ENCODE measurements around the gene CHTOP.
A peak's percentile ranks its signal among the peaks of the same experiment; 100 is the strongest.
"Not testable (repeated sequence)": the region's sequence is repeated elsewhere in the genome, so short reads cannot be mapped to it uniquely, and the experiment has no call there.

Gene CHTOP

DNA sequence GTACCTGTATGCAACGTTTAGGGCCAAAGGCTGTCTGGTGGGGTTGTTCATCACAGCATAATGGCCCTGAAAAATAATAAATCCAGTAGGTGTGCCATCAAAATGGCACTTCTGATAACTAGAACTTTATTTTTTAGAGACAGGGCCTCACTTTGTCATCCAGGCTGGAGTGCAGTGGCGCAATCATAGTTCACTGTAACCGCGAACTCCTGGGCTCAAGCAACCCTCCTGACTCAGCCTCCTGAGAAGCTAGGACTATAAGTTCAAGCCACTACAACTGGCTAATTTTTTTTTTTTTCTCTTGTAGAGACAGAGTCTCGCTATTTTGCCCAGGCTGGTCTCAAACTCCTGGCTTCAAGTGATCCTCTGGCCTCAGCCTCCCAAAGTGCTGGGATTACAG, 29.3 kb downstream of the CHTOP start:
- DNase-seq = no peak

DNA sequence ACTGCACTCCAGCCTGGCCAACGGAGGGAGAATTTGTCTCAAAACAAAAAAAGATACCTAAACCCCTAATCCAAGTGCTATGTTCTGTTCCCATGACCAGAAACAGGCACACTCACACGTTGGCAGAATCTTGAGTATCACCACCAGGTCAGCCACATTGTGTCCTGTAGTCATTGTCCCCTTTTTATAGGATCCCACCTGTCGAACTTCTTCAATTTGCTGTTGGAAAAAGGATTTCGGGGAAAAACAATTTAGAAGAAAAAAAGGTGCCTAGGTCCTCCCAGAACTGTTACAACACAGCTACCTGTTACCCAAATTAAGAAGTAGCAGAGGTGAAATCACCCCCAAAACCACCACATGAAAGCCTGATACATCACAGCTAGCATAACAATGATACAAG, 33.6 kb downstream of the CHTOP start:
- no peak for DNase-seq

DNA sequence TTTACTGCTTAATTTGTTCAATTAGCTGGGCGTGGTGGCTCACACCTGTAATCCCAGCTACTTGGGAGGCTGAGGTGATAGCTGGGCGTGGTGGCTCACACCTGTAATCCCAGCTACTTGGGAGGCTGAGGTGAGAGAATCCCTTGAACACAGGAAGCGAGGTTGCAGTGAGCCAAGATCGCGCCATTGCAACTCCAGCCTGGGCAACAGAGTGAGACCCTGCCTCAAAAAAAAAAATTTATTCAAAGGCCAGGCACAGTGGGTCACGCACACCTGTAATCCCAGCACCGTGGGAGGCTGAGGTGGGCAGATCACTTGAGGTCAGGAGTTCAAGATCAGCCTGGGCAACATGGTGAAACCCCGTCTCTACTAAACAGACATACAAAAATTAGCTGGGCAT, 34.8 kb downstream of the CHTOP start:
- DNase-seq = not testable (repeated sequence)

DNA sequence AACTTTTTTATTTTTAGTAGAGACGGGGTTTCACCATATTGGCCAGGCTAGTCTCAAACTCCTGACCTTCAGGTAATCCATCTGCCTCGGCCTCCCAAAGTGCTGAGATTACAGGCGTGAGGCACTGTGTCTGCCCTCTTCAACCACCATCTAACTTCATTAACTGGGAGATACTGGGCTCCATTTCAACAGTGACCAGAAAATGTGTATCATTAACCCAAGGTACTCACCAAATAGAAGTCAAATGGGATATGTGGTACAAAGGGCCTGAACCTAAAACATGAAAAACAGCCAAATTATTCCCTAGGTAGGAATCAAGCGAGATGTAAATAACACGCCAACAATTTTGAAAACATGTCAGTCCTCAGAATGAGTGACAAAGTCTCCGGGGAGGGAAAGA, 35.7 kb downstream of the CHTOP start:
- DNase-seq = no peak

DNA sequence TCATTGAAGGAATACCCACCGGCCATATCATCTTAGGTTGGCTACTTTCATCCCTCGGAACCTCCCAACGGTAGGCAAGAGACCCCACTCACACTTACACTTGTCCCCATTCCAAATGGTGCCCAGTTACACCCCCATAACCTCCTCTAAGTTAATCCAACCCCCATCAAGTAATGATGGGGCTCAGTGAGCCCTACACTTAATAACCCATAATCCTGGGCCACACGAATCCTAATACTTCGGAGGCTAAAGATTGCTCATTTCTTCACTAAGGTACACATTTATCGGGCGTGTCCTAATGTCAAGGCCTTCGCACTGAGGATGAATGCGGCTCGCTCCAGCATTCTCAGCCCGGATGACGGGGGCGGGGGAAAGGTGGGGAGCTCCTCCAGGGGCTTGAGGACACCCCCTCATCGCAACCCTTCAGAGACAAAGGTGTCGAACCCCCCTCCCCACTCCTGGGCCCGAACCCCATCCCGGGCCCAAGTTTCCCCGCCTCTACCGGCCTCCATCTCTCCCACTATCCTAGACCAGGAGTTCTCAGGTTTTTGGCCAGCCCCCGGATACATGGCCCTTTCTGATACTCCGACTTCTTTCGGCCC, 36.5 kb downstream of the CHTOP start:
- DNase-seq = no peak

DNA sequence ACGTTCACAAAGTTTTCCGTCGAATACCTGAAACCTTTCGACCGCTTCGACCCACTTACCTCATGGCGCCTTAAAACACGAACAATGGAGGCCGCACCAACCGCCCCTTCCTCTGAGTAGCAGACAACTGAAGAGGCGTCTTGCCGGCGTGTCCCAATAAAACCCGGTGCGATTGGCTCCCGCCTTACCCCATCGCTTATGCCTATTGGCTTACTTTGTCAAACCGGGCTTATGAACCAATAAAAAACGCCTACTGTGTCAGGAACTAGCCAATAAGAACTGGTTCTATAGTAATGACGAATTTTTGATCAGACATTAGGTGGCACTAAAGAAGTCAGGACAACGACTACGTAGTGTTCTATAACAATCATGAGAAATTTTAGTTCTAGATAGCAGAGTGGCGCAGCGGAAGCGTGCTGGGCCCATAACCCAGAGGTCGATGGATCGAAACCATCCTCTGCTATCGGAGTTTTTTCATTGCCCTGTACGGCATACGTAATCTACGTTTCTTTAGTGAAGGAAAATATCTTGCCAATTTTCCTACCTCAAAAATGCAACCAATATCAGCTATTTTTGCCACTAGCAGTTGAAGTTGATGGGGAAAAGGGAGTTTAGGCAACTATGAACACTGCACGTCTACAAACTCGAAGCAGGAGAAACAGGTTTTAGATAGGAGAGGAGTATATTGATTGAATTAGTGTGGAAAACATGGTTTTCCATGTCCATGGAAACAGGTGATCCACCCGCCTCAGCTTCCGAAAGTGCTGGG, 37.2 kb downstream of the CHTOP start, which contains the start of gene ILF2:
Gene ILF2 (minus strand): TSS at position 135 of the 769 bp plus-strand sequence. CDS start 71 bp downstream, at position 64.
- peak; percentile 97 for DNase-seq

DNA sequence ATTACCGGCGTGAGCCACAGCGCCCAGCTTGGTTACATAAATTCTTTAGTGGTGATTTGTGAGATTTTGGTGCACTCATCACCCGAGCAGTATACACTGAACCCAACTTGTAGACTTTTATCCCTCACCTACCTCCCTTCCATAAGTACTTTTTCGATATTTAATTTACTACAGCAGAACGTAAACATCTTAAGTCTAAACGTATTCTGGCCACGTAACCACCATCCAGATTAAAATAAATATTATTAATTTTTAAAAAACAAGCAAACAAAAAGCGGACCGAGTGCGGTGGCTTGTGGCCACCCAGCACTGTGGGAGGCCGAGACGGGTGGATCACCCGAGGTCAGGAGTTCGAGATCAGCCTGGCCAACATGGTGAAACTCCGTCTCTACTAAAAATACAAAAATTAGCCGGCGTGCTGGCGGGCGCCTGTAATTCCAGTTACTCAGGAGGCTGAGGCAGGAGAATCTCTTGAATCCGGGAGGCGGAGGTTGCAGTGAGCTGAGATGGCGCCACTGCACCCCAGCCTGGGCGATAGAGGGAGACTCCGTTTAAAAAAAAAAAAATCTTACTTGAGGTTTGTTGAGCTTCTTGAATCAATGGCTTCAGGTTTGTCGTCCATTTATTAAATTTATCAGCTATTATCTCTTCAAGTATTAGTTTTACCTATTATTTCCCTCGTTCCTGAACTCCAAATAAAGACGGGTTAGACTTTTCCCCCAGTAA, 37.9 kb downstream of the CHTOP start:
- peak; percentile 82 for DNase-seq

DNA sequence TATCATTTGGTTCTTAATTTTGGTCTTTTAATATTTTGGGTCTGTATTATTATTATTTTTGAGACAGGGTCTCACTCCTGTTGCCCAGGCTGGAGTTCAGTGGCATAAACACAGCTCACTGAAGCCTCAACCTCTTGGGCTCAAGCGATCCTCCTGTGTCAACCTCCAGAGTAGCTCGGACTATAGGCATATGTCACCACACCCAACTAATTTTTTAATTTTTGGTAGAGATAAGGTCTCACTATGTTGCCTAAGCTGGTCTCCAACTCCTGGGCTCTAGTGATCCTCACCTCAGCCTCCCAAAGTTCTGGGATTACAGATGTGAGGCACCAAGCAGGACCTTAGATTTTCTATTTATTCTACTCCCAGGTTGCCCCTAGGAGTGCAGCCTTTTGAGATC, 39.6 kb downstream of the CHTOP start:
- no peak for DNase-seq

DNA sequence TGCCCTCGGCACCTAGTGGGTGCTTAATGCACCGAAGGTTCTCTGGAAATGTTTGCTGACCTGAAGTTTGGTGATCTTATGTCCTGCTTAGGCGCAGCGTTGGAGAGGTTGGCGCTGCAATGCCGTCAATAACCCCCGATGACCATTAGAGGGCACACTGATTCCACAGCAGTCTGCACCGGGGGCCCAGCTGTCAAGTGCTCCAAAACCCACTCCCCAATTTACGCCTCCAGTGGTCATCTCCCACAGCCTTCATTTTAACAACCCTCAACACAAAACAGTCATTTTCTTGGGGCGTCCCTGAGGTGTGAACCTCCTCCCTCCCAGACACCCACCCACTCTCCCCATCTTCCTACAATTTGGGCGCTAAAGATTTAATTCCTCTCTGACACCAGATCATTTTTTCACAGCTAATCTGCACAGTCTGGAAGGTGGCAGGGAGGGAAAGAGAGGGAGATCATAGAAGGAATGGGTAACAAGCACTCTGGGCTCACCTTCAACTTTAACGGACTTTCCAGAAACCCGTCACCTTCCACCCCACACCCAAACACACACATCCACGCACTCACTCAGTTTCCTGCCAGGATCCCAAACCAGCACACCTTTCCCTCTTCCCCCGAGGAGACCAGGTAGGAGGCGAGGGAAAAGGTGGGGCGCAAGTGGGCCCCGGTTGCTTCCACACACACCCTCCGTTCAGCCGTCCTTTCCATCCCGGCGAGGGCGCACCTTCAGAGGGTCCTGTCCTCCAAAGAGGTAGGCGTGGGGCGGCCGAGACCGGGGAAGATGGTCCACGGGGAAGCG, 44.1 kb downstream of the CHTOP start:
- peak; percentile 10 for DNase-seq

DNA sequence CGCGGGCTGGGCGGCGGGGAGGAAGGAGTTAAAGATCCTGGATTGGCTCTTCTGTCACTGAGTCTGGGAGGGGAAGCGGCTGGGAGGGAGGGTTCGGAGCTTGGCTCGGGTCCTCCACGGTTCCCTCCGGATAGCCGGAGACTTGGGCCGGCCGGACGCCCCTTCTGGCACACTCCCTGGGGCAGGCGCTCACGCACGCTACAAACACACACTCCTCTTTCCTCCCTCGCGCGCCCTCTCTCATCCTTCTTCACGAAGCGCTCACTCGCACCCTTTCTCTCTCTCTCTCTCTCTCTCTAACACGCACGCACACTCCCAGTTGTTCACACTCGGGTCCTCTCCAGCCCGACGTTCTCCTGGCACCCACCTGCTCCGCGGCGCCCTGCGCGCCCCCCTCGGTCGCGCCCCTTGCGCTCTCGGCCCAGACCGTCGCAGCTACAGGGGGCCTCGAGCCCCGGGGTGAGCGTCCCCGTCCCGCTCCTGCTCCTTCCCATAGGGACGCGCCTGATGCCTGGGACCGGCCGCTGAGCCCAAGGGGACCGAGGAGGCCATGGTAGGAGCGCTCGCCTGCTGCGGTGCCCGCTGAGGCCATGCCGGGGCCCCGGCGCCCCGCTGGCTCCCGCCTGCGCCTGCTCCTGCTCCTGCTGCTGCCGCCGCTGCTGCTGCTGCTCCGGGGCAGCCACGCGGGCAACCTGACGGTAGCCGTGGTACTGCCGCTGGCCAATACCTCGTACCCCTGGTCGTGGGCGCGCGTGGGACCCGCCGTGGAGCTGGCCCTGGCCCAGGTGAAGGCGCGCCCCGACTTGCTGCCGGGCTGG, 44.9 kb downstream of the CHTOP start, which contains the start of gene NPR1:
Gene NPR1 (plus strand): TSS at position 170 of the 818 bp plus-strand sequence. CDS start 421 bp downstream, at position 591.
- peak; percentile 10 for DNase-seq

DNA sequence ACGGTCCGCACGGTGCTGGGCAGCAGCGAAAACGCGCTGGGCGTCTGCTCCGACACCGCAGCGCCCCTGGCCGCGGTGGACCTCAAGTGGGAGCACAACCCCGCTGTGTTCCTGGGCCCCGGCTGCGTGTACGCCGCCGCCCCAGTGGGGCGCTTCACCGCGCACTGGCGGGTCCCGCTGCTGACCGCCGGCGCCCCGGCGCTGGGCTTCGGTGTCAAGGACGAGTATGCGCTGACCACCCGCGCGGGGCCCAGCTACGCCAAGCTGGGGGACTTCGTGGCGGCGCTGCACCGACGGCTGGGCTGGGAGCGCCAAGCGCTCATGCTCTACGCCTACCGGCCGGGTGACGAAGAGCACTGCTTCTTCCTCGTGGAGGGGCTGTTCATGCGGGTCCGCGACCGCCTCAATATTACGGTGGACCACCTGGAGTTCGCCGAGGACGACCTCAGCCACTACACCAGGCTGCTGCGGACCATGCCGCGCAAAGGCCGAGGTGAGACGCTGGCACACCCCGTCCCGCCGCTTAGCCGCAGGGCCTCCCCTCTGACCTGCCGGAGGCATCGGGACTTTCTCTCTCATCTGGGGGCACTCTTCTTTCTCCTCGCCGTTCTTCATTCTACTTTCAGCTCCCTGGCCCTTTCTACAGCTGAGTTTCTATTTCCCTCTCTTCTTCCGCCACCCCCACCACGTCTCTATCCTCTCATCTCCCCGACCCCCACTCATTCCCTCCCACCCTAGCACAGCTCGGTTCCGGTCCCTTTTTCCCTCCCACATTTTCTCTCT, 45.7 kb downstream of the CHTOP start:
- no peak for DNase-seq

DNA sequence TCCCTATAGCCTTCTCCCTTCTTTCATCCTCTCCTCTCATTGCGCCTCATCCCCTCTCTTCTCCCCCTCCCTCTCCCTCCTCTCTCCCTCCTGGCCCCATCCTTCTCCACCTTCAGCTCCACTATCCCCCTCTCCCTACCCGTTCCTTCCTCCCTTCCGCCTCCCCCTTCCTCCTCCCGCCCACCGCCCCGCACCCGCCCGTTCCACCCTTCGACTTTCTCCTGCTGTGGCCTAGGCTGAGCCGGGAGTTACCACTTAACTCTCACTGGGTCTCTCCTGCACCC, 46.2 kb downstream of the CHTOP start:
- no peak for DNase-seq

DNA sequence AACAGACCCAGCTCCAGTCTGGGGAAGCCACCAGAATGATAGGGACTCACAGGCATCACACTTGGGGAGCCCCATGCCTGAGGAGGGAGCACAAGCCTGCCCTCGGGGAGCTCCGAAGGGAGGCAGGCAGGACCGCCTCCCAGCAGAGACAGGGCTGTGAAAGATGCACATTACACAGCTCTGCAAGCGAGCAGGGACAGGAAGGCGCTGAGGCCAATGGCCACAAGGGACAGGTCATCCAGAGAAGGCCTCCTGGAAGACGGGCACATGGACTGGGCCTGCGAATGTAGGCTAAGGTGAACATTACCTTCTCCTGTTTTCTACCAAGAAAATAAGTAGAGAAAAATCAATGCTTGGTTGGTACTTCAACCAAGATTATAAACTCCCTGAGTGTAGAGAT, 48.9 kb downstream of the CHTOP start:
- no peak for DNase-seq

DNA sequence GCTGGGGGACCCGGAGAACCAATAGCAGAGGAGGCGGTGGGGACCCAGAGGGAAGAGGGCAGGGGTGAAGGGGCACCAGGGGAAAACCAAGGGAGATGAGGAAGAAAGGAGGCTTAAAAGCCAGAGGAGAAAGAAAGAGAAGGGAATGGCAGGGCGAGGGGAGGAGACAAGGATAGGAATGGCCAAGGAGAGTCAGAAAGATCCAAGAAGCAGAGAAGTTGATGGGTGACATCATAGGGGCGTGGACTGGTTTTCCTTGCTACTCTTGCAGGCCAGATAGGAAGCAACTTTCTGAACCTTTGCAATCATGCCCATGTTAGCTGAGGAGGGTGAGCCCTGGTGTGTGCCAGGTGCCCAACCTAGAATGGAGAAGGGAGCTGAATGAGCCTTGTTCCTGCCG, 50.0 kb downstream of the CHTOP start:
- no peak for DNase-seq

DNA sequence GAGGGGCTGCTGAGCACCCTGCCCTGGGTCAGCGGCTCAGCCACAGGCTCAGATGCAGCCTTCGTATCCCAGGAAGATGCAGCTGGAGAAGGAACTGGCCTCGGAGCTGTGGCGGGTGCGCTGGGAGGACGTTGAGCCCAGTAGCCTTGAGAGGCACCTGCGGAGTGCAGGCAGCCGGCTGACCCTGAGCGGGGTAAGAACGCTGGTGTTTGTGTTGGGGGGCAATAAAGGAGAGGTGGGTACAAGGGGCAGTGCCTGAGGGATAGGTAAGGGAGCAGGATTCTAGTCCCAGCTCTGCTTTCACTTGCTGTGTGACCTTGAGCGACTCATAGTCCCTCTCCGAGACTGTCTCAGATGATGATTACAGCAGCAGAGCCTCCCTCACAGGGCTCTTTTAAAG, 51.0 kb downstream of the CHTOP start:
- no peak for DNase-seq

DNA sequence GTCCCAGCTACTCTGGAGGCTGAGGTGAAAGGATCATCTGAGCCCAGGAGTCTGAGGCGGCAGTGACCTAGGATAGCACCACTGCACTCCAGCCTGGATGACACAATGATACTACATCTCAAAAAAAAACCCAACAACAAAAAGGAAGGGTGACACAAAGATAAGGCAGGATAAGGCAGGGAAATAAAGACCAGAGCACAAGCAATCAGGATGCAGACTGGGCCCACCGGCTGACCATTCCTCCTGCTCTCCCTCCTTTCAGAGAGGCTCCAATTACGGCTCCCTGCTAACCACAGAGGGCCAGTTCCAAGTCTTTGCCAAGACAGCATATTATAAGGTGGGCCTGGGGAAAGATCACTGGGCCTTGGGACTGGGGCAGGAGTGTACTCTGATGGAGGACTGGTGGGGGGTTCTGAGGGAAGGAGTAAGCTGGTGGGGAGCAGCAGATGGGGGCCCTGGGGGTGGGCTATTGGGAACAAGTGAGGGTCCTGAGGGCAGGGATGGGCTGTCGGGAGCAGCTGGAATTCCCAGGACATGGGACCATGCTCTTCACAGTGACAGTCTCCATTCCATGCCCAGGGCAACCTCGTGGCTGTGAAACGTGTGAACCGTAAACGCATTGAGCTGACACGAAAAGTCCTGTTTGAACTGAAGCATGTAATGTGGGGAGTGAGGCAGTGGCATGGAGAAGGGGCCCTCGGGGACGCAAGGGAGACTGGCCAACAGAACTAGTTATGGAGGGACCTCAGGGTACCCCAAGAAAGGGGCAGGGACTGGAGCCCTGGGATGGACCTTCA, 51.9 kb downstream of the CHTOP start:
- no peak for DNase-seq

DNA sequence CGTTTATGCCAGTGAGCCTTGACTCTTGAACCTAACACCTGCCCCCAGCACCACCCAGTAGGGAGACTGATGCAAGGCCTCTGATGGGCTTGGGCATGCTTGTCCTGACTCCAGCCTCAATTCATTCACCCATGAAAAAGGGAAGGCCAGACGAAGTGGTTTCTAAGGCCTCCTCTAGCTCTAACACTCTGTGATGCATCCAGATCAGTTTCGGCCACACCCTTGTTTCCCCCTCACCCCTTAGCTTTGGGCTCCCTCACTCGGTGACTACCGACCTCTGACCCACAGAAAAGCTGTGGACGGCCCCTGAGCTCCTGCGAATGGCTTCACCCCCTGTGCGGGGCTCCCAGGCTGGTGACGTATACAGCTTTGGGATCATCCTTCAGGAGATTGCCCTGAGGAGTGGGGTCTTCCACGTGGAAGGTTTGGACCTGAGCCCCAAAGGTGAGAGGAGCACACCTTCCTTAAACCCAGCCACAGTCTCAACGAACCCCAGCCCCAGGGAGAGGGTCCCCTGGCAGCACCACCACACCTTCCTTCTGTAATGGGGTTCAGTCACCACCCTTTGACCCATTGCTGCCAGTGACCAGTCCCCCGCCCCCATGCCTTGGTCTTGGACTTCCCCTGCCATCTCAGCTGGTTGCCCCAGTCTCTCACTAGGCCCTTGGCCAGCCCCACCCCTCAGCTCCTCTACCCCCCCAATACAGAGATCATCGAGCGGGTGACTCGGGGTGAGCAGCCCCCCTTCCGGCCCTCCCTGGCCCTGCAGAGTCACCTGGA, 53.7 kb downstream of the CHTOP start:
- no peak for DNase-seq

DNA sequence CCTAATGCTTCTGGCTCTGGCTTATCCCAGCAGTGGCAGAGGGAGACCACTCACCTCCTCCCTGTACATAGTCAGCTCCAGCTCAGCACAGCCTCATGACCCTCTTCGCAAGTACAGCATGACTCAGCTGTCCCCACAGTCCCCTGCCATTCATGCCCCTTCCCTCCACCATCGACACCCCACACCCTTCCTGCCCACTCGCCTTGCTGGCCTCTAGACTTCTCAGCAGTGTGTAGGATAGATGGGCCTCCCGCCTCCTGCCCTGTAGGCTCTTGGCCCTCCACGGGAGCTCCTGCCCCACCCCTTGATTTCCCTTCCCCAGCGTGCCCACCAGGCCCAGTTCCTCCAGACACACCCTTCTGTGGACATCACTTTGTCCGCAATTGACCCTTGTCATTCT, 54.4 kb downstream of the CHTOP start:
- no peak for DNase-seq

DNA sequence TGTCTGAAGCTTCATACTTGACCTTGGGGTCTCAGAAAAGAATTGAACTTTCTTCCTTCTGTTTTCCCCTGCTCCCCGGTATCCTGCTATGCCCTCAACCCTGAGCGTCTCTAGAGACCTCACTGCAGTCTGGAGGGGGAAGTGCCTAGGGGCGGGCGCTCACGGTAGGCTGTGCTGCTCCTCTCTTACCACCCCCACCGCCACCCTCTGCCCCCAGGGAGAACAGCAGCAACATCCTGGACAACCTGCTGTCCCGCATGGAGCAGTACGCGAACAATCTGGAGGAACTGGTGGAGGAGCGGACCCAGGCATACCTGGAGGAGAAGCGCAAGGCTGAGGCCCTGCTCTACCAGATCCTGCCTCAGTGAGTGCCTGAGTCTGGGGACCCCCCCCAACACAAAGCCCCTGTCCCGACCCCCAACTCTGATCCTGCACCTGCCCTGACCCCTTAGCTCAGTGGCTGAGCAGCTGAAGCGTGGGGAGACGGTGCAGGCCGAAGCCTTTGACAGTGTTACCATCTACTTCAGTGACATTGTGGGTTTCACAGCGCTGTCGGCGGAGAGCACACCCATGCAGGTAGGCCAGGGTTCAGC, 55.0 kb downstream of the CHTOP start:
- no peak for DNase-seq

Measured in NCI-H510A treated with DMSO at 0.1 percent for 48 hours (cell line).